Gastrocnemius medialis (tissue), 4 donors: Measurements from ENCODE around the gene SEC24C.
"Not testable (repeated sequence)": the region's sequence is repeated elsewhere in the genome, so short reads cannot be mapped to it uniquely, and the experiment has no call there.

ENCODE experiments used
- CTCF ChIP-seq, 5 experiments: fragments of 450-650 bp in 3 of 5; fragments of 200-600 bp in 2 of 5; sonication (generic) in 2 of 5; IDR thresholded peaks in 4 of 5; conservative IDR thresholded peaks in 1 of 5; 1 replicate in 4 of 5; 2 replicates in 1 of 5; pipeline ENCODE4 v1.5.1; 2016 to 2019; ENCODE audit warnings: antibody characterized with exemption in 5 of 5, mild to moderate bottlenecking in 3 of 5, moderate library complexity in 3 of 5
- POLR2A ChIP-seq, 2 donors: fragments of 450-650 bp; IDR thresholded peaks; one replicate each; pipeline ENCODE4 v1.6.1; 2017; ENCODE audit warnings: antibody characterized with exemption in 2 of 2, mild to moderate bottlenecking in 2 of 2, moderate library complexity in 2 of 2

DNA sequence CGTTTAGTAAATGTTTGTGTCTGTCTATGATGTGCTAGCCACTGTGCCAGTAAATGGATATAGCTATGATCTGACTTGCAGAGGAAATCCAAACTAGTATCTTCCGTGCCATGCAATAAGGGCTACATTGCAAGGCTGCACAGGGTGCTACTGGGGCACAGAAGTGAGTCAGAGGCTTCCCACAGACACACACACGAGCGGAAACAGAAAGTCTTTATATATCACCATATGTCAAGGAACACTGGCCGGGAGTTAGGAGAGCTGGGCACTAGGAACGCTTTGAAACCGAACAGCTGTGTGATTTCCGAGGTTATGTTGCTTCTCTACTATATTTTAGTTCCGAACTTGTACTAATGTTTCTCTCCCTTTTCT, 14.4 kb upstream of the SEC24C start:
- not testable (repeated sequence) for TF ChIP-seq CTCF (IDR thresholded peaks at IDR 0.05 in 4 of 5, conservative IDR thresholded peaks at IDR 0.05 in 1 of 5); POLR2A (IDR thresholded peaks at IDR 0.05)
